Muscle of back (tissue), 13 donors: ENCODE measurements around the gene TLCD5. TPM values are rescaled to one million over a fixed set of nuclear protein-coding genes. Genes with fewer than 3 reads are reported as not detected.

ENCODE experiments used
- DNase-seq, 3 donors: peaks; one replicate each; pipeline versions ENCODE4 v3.0.0 to v3.0.0-alpha.2; 2013
- long read RNA-seq, 9 donors: transcript quantifications; one replicate each; lab custom pipeline, GENCODE V29; 2026
- polyA plus RNA-seq, 10 donors: library from polyadenylated mRNA; unstranded; fragments of 120-200 nt; gene quantifications; one replicate each; pipeline ENCODE4 v1.2.1, GENCODE V29; 2013; ENCODE audit not compliant: insufficient read length in 10 of 10

Gene TLCD5
- polyA plus RNA-seq, result 10 to 100 TPM in 2 of 10 donors, 1 to 10 TPM in 8; 6.1 to 12.5 (median 7.8) TPM
- long read RNA-seq, donor 1, full-length matches to known transcripts, result 2 of 2 reads
- long read RNA-seq, donor 1, partial matches to known transcripts, result 0 of 2 reads
- long read RNA-seq, donor 1, other reads (novel, unspliced or antisense), result 0 of 2 reads
- long read RNA-seq, donor 2, full-length matches to known transcripts, result 3 of 3 reads
- long read RNA-seq, donor 2, partial matches to known transcripts, result 0 of 3 reads
- long read RNA-seq, donor 2, other reads (novel, unspliced or antisense), result 0 of 3 reads
- long read RNA-seq, donor 3, result 0 reads
- long read RNA-seq, donor 4, full-length matches to known transcripts, result 2 of 2 reads
- long read RNA-seq, donor 4, partial matches to known transcripts, result 0 of 2 reads
- long read RNA-seq, donor 4, other reads (novel, unspliced or antisense), result 0 of 2 reads
- long read RNA-seq, donor 5, full-length matches to known transcripts, result 2 of 2 reads
- long read RNA-seq, donor 5, partial matches to known transcripts, result 0 of 2 reads
- long read RNA-seq, donor 5, other reads (novel, unspliced or antisense), result 0 of 2 reads
- long read RNA-seq, donor 6, full-length matches to known transcripts, result 1 of 1 reads
- long read RNA-seq, donor 6, partial matches to known transcripts, result 0 of 1 reads
- long read RNA-seq, donor 6, other reads (novel, unspliced or antisense), result 0 of 1 reads
- long read RNA-seq, donor 7, full-length matches to known transcripts, result 2 of 2 reads
- long read RNA-seq, donor 7, partial matches to known transcripts, result 0 of 2 reads
- long read RNA-seq, donor 7, other reads (novel, unspliced or antisense), result 0 of 2 reads
- long read RNA-seq, donor 8, result 0 reads
- long read RNA-seq, donor 9, result 0 reads

DNA sequence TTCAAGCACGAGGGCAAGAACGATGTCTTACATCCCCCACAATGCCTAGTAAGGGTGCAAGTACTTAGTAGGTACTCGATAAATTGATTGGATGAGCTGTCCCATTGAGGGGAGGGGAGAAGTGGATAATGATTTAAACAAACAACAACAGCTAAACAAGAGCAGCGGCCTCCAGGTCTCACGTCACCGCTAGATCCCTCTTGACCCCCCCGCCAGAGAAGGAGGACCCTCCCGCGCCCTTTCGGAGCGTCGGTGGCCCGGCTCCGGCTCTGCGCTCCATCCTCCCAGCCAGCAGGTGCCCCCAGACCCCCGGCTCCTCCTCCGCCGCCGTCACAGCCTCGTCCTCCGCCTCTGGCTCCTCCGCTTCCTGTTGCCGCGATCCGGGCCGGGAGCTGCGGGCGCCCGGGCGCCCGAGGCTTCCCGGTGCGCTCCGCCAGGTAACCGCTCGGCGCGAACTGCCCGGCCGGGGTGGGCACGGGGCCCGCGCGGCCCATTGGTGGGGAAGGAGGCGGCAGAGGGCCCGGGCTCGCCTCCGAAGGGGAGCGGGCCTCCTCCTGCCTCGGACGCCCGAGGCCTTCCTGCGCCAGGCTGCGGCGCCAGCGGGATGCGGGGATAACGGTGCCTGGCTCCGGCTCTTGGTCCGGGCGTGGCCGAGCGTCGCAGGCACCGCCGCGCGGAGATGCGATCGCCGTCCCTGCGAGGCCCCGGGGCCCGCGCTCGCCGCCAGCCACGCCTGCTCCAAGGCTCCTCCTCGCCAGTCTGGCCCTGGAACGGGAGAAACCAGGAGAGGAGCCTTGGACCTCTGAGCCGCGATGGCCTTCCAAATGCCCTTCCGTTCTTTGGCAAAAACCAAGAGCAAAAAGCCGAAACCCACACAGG is at the start of gene TLCD5:
TLCD5 (plus strand) TSS at position 368 of the 879 bp plus-strand sequence. CDS start 2,143 bp downstream, outside the sequence.
- peak; percentile 50 to 91 (median 71) for DNase-seq

DNA sequence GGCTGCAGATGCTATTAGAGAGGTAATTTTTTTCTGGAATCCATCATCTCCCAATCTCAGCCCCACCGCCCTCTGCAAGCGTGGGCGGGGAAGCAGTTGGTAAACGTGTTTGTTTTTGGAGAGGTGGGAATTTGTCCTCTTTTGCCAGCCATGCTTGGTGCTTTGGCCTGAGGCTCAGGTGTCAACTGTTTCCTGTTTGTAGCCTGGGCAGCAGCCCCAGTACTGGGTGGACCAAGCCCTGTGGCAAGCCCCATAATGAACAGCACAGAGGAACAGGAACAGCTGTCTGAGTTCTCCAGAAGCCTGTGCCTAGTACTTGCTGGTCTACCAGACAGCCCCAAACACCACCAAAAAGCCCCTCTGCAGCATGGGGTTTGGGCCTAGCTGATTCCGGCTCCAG is 45.6 kb upstream of the TLCD5 start:
- no peak for DNase-seq

DNA sequence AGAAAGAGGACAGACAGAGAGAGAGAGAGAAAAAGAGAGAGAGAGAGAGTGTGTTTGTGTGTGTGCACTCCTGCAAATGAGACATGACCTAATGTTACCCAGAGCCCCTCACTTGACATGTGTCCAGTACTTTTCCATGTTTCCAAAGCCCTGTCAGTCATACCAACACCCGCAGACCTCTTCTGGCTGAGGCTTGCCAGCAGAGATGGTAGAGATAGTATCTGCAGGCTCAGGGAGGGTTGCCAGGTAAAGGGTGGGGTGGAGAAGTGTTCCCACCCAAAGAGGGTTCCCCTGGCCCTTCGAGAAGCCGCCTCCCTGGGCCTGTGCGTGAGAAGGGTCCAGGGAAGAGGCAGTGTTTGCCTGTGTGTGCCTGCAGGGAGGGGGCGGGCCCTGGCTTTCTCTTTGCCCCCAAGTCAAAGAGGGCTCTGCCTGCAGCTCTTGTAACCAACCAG is 44.5 kb upstream of the TLCD5 start:
- no peak for DNase-seq

DNA sequence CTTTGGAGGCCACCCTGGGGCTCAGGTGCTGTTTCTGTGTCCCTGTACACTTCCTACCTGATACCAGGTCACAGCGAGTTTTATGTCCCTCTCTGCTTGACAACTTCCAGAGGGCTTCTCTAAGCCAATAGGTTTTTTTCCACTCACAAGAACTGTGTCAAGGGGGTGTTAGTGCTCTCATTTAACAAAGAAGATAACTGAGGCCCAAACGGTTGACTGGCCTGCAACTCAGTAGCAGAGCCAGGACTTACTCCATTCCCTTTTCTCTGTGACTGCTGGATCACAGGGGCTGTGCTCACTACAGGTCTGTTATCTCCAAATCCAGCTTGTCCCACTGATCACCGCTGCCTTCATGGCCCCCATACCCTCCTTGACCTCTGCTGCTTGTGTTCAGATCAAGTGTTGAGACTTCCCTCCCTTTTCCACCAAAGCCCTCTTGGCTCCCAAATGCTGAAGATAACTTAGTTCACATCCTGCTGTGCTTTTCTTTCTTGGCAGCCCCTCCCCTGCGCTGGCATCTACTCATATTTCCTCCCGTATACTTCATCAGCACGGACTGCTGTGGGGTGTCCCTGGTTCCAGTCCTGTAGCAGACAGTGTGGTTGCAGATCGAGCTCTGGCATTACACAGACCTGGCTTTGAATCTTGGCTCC is 43.8 kb upstream of the TLCD5 start:
- peak in 1 of 3 donors; percentile 15 for DNase-seq

DNA sequence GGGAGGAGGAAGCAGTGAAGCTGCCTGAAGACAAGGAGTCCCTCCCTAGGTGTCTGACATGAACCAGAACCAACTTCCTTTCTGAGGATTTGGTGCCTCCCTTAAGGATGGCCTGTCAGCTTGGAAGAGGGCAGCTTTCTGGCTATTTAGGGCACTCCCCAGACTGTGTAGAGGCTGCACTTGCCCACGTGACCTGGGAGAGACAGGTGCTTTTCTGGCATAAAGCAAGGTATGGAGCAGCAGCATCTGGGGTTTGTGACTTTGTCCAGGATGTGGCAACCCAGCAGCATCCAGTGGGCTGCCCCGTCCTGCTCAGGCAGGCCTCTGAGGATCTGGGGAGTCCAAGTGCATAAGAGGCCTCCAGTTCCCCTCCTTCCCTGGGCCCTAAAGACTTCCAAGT is 42.0 kb upstream of the TLCD5 start:
- no peak for DNase-seq

DNA sequence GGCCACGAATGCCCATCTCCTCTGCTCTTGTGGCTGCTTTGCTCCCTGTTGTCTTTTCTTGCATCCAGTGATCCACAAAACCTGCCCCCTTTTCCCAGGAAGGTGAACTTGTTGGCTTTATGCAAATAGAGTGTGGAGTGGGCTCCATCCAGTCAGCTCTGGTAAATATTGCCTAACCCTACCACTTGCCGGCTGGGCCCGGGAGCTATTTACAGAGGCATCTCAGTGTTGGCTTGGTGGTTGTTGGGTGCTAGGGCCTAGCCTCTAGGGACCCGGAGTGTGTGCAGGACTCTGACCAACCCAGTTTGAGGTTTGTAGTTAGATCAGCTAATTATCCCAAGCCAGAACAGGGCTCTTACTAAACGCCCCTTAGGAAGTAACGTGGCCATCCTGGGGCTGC is 40.8 kb upstream of the TLCD5 start:
- no peak for DNase-seq

DNA sequence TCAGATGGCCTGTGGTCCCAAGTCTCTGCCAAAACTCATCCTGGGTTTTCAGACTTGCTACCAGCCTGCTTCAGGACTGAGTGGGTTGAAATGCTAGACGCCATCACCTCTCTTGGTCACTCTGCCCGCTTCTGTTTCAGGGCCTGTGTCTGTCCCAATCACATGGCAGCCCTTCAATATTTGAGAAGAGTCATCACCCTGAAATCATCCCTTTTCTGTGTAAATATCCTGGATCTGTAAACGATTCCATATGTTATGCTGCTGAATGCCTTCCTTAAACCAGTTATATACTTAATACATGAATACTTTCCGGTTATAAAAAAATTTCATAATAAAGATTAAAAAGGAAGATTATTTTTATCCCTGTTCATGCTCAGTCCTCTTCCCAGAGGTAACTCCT is 39.8 kb upstream of the TLCD5 start:
- DNase-seq, result peak in 1 of 3 donors; percentile 19

DNA sequence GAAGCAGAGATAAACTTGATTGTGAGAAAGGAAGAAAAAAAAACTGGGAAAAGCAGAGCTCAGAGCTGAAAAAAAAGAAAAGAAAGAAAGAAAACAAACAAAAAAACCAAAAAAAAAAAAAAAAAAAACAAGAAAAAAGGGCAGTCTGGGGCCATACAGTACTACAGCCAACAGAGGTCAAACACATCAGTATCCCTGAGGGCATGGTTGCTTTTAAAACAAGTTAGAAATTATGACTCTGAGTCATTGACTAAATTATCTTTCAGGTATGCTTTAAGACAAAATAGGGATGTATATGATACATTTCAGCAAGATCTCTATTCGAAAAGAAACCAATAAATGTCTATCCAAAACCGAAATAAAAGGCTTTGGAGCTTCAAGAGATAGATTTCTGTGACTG is 37.1 kb upstream of the TLCD5 start:
- DNase-seq, result no peak

DNA sequence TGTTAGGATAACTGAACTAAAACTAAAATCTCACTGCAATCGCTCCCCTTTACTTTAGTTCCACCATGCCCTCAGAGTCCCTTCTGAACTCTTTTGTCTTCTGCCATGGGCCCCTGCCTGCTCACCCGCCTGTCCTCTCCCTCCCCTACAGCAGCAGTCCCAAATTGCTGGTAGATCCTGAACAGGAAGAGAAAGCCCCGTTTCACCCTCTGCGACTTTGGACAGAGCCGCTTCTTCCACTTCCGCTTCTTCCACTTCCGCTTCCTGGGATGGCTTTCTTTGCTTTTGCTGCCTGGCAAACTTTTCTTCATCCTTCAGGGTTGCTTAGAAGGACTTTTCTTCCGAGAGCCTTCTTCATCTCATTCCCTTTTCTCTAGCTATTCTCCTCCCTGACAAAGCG is 35.7 kb upstream of the TLCD5 start:
- DNase-seq, result no peak

DNA sequence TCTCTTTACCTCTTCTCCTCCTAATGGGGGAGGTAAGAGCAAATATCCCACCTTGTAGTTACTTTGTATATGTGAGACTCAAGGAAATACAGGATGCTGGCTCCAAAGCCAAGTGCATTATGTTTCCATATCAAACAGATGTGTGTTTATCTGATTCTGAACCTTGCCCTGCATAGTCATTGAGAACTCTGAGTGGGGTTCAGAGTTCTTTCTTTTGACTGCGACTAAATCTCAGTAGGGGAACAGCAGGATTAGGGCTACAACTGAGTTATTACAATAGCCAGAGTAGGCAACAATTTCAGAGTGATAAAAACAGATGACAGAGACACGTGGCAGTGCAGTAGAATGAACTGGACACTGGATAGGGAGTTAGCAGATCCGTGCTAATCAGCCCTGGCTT is 34.1 kb upstream of the TLCD5 start:
- DNase-seq, result no peak

DNA sequence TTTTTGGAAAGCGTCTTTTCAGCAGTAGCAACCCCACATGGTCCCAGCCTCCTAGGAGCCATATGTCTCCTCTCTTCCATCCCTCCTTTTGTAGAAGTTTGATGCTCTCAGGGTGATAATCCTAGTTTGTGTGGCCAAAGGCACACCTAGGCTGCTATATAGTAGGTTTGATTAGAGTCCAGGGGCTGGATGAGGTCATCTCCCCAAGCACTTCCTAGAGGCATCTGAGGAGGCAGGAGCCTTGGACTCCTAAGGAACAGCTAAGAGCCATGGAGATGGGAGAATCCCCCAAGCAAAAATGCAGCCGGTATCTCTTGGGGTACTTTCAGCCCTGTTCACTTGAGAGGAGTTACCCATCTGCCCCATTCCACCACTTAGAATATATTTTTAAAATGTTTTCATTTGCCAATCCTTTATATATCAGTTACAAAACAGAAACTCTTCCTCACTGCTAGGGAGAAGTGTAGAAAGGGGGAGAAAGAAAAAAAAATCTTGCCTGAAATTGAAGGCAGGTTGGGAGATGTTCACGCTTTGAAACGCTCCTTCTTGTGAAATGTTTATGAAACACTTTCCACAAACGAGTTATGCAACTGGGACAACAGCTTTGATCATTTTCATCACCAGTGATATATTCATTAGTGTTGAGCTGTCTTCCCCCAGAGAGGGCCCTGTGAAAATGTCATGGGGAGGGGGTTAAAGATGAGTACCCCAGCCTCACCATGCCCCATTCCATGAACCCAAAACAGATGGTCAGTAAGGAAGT is 31.9 kb upstream of the TLCD5 start:
- DNase-seq, result no peak

DNA sequence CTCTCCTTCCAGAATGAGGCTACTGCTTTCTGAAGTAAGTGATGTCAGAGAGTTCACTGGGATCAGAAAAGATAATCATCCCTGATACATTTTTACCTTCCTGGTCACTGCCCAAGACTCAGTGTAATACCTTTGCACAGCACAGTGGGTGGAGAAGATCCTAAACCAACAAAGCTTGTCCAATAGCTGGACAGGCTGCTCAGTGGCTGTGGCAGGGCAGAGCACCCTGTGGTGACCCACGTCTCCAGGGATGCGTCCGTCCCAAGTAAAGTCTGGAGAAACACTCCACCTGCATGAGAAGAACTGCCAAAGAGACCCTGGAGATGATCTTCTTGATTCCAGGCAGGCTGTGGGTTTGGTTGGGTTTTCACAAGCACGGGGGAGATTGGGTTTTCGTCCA is 31.0 kb upstream of the TLCD5 start:
- DNase-seq, result no peak

DNA sequence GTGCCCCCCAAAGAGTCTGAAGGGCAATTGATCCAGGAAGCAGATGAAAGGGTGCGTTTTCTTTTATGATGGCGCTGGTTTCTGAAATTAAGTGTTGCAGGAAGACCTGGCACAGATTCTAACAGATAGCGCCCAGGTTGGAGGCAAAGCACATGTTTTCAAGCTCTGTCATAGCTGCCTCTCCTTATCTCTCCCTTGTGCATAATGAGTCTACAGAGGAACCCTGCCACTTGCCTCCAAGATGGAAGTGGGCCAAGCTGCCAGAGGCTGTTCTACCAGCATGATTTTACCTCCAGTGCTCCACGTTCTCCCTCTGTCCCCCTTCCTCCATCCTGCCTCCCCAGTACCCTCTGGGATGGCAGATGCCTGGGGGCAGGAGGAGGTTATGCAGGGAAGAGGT is 30.0 kb upstream of the TLCD5 start:
- no peak for DNase-seq

DNA sequence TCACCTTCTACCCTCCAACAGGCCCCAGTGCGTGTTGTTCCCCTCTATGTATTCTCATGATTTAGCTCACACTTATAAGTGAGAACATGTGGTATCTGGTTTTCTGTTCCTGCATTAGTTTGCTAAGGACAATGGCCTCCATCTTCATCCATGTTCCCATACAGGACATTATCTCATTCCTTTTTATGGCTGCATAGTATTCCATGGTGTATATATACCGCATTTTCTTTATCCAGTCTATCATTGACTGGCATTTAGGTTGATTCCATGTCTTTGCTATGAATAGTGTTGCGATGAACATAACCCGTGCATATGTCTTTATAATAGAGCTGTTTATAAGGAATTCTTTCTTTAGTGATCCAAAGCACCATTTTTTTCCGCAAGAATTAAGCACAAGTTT is 28.5 kb upstream of the TLCD5 start:
- DNase-seq, result no peak

DNA sequence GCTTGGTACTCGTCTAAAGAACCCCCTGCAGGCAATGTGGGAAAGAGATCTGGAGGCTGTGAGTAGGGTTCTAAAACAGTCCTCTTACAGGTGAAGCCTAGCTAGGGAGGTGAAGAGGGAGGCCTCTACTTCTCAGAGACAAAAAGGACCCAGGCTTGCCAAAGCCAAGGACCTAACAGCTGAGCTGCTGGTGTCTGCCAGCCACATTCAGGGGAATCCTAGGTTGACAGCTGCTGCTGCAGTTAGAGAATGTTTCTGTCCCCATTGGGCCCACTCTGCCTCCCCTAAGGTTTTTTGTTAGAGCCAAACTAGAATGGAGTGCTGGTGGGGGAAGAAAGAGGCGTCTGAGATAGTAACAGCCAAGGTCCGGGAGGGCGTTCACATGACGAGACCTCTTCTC is 26.6 kb upstream of the TLCD5 start:
- no peak for DNase-seq

DNA sequence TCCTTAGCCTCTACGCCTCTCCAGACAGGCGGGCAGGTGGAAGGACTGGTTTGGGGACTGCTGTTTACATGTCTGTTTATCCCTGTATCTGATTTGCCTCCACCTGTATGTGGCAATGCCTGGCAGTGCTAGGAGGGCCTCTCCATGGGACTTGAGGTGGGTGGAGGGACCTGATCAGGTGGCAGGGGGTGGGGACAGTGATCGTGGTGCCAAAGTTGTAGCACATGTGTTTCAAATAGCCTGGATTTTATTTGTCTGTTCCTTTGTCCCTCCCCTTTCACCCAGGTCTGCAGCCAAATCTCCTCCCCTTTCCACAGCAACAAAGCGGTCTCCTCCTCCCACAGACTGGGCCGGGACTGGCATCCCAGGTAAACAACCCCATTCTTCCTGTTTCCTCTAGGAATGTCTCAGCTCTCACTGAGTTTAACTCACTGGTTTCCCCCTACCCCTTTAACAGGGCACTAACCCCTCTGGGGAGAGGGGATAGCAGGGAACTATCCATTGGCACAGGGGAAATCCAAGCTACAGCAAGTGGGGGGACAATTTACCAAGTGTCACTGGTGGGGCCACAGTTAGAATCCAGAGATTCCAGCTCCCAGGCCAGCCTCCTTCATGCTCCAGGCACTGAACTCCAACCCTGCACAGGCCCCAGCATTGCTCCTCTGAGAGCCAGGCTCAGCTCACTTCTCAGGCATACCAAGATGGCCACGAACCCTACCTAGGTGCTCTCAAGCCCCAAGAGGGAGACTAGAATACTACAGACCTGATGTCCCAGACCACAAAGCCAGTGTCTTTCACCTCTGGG is 22.9 kb upstream of the TLCD5 start:
- DNase-seq, result no peak

DNA sequence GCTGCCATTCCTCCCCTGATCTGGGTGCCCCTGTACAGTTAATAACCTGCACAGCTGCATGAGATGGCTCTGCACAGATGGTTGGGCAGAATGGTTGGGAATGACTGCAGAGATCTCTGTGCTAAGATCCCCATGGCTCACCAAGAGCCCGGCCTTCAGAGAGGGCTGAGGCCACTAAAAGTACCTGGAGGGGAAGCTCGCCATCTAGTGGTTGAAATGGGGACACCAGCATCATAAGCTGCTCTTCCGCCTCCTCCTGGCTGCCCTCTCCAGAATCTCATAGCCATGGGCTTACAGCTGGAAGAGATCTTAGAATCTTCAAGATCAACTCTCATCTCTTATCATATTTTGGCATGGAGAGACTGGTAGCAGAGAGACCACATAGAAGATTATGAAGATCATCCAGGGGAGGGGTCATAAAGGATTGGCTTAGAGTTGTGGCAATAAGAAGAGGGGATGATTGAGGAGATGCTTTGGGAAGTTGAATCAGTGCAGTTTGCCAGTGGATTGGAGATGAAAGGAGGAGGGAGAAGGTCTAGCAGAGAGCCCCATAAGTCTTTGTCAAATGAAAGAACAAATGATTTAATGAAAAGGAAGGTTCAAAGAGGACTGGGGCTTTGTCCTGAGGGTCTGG is 22.0 kb upstream of the TLCD5 start:
- peak; percentile 61 to 81 (median 69) for DNase-seq

DNA sequence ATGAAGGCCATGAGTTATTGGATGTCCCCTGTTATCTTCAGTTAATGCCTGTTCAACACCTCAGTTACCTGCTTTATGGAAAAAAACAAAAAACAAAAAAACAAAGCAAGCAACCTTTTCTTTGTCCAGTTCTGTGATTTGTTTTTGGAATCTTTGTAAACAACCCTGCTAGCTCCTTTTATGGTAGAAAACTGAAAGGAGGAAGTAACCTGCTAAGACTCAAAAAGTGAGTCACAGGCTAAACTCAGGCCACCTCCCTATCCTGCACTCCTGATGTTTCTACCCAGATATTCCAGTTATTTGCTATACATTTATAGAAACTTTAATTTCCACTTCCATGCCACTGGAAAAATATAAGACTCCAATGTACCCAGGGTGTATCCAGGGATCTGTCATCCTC is 20.6 kb upstream of the TLCD5 start:
- DNase-seq, result no peak

DNA sequence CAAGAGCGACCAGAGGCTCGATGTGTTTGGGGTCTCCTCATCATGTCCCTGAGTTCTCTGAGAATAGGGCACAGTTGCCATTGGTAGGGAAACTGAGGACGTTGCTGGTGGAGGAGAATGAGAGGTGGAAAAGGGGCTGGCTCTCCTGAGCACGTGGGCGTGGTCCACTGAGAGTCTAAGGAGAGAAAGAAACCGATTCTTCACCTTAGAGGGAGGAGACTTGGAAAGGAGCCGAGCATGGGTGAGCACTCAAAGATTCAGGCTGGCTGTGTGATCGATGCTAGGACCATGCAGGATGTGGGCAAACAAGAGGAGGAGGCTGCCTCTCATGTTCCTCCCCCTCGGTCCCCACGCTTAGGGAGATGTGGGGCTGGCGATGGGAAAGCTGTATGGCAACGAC is 19.8 kb upstream of the TLCD5 start:
- DNase-seq, result no peak
